K562 (cell line): ENCODE measurements around the gene IPO5.

ENCODE experiments used
- GABPA ChIP-seq: fragments of 200-800 bp; sonication (Bioruptor generic); conservative IDR thresholded peaks from 2 replicates; pipeline ENCODE4 v1.6.1; 2016; ENCODE audit warnings: low read depth, missing genetic modification characterization, missing compliant biosample characterization
- MBD2 ChIP-seq: sonication (generic); IDR thresholded peaks from 2 replicates; pipeline ENCODE4 v1.6.1; 2016; ENCODE audit warnings: low read depth, borderline replicate concordance
- NELFE ChIP-seq: IDR thresholded peaks from 2 replicates; pipeline ENCODE4 v1.6.1; 2011; ENCODE audit warnings: mild to moderate bottlenecking; ENCODE audit not compliant: insufficient read depth, insufficient read length
- POLR2AphosphoS5 ChIP-seq: IDR thresholded peaks from 2 replicates; pipeline ENCODE4 v1.6.1; 2011; ENCODE audit warnings: mild to moderate bottlenecking, low read depth, low read length, moderate library complexity; ENCODE audit not compliant: control insufficient read depth, insufficient read depth
- TFE3 ChIP-seq: fragments of 450-650 bp; formaldehyde crosslinking; IDR thresholded peaks from 2 replicates; pipeline ENCODE4 v1.4.0; 2020; ENCODE audit warnings: mild to moderate bottlenecking, mixed read lengths
- TRIM28 ChIP-seq: fragments of 450-650 bp; IDR thresholded peaks from 2 replicates; pipeline ENCODE4 v1.6.1; 2017
- ZKSCAN1 ChIP-seq: fragments of 150-350 bp; IDR thresholded peaks from 2 replicates; pipeline ENCODE4 v1.6.1; 2016; ENCODE audit warnings: low read depth, low read length
- ZNF23 ChIP-seq: fragments of 250-450 bp; sonication (Bioruptor Pico); IDR thresholded peaks from 2 replicates; pipeline ENCODE4 v1.4.0; 2020; ENCODE audit warnings: mild to moderate bottlenecking
- ZZZ3 ChIP-seq: fragments of 450-650 bp; IDR thresholded peaks from 2 replicates; pipeline ENCODE4 v1.6.1; 2016; ENCODE audit warnings: antibody characterized with exemption, mild to moderate bottlenecking, moderate library complexity
- TF ChIP-seq, protein P1 (sequence below): sonication (generic); formaldehyde crosslinking; IDR thresholded peaks from 2 replicates; pipeline ENCODE4 v1.5.0; 2020; ENCODE audit warnings: missing genetic modification reagents

DNA sequence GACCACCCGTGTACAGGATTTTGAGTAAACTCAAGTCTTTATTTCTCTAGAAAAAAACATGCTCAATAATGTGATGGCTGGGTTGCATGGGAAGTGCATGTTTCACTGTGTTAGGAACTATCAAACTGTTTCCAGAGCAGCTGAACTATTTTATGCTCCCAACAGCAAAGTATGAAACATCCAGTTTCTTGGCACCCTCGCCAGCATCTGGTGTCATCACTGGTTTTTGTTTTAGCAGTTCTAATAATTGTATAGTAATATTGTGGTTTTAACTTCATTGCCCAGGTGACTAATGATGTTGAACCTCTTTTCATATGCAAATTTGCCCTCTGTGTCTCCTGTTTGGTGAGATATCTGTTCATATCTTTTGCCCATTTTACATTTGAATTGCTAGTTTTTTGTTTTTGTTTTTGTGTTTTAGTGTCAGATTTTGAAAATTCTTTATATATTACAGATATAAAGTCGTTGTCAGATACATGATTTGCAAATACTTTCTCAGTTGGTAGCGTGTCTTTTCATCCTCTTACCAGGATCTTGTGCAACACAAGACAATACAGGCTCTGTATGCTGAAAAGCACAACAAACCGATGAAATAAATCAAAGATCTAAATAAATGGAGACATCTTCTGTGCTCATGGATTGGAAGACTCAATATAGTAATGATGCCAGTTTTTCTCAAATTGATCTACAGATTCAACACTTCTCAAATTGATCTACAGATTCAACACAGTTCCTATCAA, 87.8 kb downstream of the IPO5 start:
- TF ChIP-seq TFE3 (CRISPR knock-in tag) (no peak), TRIM28 (no peak), POLR2AphosphoS5 (no peak), ZZZ3 (no peak), GABPA (tag) (no peak), ZKSCAN1 (no peak), ZNF23 (no peak), NELFE (no peak), MBD2 (no peak)
- TF ChIP-seq, protein P1, sequence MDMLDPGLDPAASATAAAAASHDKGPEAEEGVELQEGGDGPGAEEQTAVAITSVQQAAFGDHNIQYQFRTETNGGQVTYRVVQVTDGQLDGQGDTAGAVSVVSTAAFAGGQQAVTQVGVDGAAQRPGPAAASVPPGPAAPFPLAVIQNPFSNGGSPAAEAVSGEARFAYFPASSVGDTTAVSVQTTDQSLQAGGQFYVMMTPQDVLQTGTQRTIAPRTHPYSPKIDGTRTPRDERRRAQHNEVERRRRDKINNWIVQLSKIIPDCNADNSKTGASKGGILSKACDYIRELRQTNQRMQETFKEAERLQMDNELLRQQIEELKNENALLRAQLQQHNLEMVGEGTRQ (CRISPR knock-in tag) = no peak
